Stomach (tissue), 9 donors: ENCODE results near the gene KRTAP4-3. TPM values are rescaled to one million over a fixed set of nuclear protein-coding genes. Genes with fewer than 3 reads are reported as not detected.
"Not testable (repeated sequence)": the region's sequence is repeated elsewhere in the genome, so short reads cannot be mapped to it uniquely, and the experiment has no call there.

Experiments
- DNase-seq, 2 donors: peaks; one replicate each; pipeline versions ENCODE4 v3.0.0 to v3.0.0-alpha.2; 2013 to 2019
- H3K27ac ChIP-seq, 5 donors: fragments of 200-600 bp in 4 of 5; sonication (generic) in 4 of 5; one replicate each; pipeline ENCODE4 v1.5.1; 2013 to 2019; ENCODE audit warnings: mild to moderate bottlenecking in 1 of 5, moderate library complexity in 1 of 5
- H3K27me3 ChIP-seq, 3 donors: fragments of 200-600 bp; sonication (generic); one replicate each; pipeline ENCODE4 v1.5.1; 2017 to 2019; ENCODE audit warnings: mixed run types in 1 of 3
- H3K36me3 ChIP-seq, 4 donors: fragments of 200-600 bp; sonication (generic); 1 replicate in 3 of 4; 2 replicates in 1 of 4; pipeline ENCODE4 v1.5.1; 2016 to 2019
- H3K4me1 ChIP-seq, 4 donors: fragments of 200-600 bp; sonication (generic); one replicate each; pipeline ENCODE4 v1.5.1; 2016 to 2019
- H3K4me3 ChIP-seq, 4 donors: fragments of 200-600 bp; sonication (generic) in 3 of 4; one replicate each; pipeline ENCODE4 v1.5.1; 2016 to 2019; ENCODE audit warnings: mild to moderate bottlenecking in 1 of 4
- H3K9me3 ChIP-seq, 4 donors: fragments of 200-600 bp; sonication (generic); one replicate each; pipeline ENCODE4 v1.5.1; 2016 to 2019
- CTCF ChIP-seq, 7 experiments: fragments of 450-650 bp in 4 of 7; fragments of 200-600 bp in 3 of 7; sonication (generic) in 3 of 7; IDR thresholded peaks; one replicate each; pipeline ENCODE4 v1.5.1; 2016 to 2019; ENCODE audit warnings: antibody characterized with exemption in 7 of 7, control low read depth in 2 of 7, mild to moderate bottlenecking in 1 of 7
- EP300 ChIP-seq: sonication (generic); formaldehyde crosslinking; IDR thresholded peaks from one replicate; pipeline ENCODE4 v1.6.1; 2017; ENCODE audit warnings: antibody characterized with exemption
- POLR2A ChIP-seq, 4 donors: fragments of 450-650 bp; IDR thresholded peaks; one replicate each; pipeline ENCODE4 v1.6.1; 2016; ENCODE audit warnings: antibody characterized with exemption in 4 of 4, control low read depth in 2 of 4, mild to moderate bottlenecking in 1 of 4, moderate library complexity in 1 of 4
- POLR2AphosphoS5 ChIP-seq, 3 donors: sonication (generic); formaldehyde crosslinking; IDR thresholded peaks; one replicate each; pipeline ENCODE4 v1.6.1; 2016; ENCODE audit warnings: antibody characterized with exemption in 3 of 3
- WGBS, 5 donors: extraction: QIAGEN DNeasy Blood & Tissue Kit in 3 of 5; methylation state at CpG; one replicate each; pipeline versions ENCODE4 v1.1.5 to v1.1.7; 2013 to 2018; 5-methylcytosine and 5-hydroxymethylcytosine counted together
- intact Hi-C: fragments of 100-400 bp; cut with DNase I; formaldehyde crosslinking; loops from one replicate; pipeline ENCODE4 v1.15.1; 2023; ENCODE audit warnings: low total_unique reads
- polyA plus RNA-seq, 3 donors: library from polyadenylated mRNA; stranded (reverse); fragments of 200-250 nt; gene quantifications; one replicate each; pipeline ENCODE4 v1.2.3, GENCODE V29; 2013
- total RNA-seq, 5 donors: library from RNA; depleted of rRNA; stranded (reverse); fragments of >200 nt; gene quantifications; one replicate each; pipeline versions ENCODE4 v1.1.0 to v1.2.3, GENCODE V29; 2014 to 2016
- donor health status: healthy with polysubstance abuse.
- donor health status: Bipolar disorder and iron deficiency.
- donor health status: healthy.

Gene KRTAP4-3
- total and polyA plus RNA-seq, 8 donors = not detected

- intact Hi-C loops = no loop called here
- no peaks in the 10 kb centered on the region for H3K9me3 ChIP-seq
- H3K36me3 ChIP-seq = no peaks in the 10 kb centered on the region
- H3K4me1 ChIP-seq = no peaks in the 10 kb centered on the region
- TF ChIP-seq CTCF (IDR thresholded peaks at IDR 0.05) = no peak
- TF ChIP-seq POLR2A (IDR thresholded peaks at IDR 0.05) = no peak
- no peak for TF ChIP-seq EP300
- TF ChIP-seq POLR2AphosphoS5 (IDR thresholded peaks at IDR 0.05) = no peak
- WGBS, 5 donors = 72 to 99% (median 97%) methylated on average over 2 of the region's 2 CpGs
- peaks cover 0 to 8% (median 6%) of the 10 kb centered on the region in 3 donors for H3K27me3 ChIP-seq
- no peak overlapping the region for H3K4me3 ChIP-seq
- DNase-seq = no peak
- H3K27ac ChIP-seq = no peak overlapping the region
Measured at GRCh38 chr17:41125064-41125463, 43.0 kb downstream of the KRTAP4-3 start.

GRCh38 chr17:41123991-41124371 lies 44.0 kb downstream of the KRTAP4-3 start, which contains the start of gene KRTAP4-12:
KRTAP4-12 (minus strand) TSS chr17:41124182; CDS start chr17:41124122, 60 bp downstream.
- H3K27ac ChIP-seq, H3K9me3 ChIP-seq, H3K36me3 ChIP-seq, H3K4me3 ChIP-seq, intact Hi-C loops, H3K27me3 ChIP-seq, DNase-seq, H3K4me1 ChIP-seq: not testable (repeated sequence)
- 56 to 88% (median 75%) methylated on average over 2 to 3 of the region's 3 CpGs for WGBS, 5 donors

DNA sequence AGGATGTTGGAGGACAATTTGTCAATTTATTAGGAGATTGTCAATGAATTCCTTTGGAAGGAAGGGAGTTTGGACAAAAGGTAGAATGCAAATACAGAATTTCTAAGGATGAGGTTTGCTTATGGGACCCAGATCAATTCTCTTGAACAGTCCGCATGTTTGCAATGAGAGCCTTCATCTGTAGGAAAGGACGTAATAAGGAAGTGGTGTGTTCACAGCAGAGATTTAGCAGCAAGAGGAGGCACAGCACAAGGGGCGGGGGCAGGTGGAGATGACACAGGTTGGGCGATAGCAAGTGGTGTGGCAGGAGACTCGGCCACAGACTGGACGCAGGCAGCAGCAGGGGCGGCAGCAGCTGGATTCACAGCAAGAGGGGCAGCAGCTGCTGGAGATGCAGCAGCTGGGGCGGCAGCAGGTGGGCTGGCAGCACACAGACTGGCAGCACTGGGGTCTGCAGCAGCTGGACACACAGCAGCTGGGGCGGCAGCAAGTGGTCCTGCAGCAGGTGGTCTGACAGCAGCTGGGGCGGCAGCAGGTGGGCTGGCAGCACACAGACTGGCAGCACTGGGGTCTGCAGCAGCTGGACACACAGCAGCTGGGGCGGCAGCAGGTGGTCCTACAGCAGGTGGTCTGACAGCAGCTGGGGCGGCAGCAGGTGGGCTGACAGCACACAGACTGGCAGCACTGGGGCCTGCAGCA lies 44.6 kb downstream of the KRTAP4-3 start:
- H3K36me3 ChIP-seq, H3K27me3 ChIP-seq, intact Hi-C loops, H3K4me1 ChIP-seq, H3K27ac ChIP-seq, H3K4me3 ChIP-seq, H3K9me3 ChIP-seq, DNase-seq: not testable (repeated sequence)
- 68 to 82% (median 76%) methylated on average over 8 to 12 of the region's 12 CpGs for WGBS, 5 donors

DNA sequence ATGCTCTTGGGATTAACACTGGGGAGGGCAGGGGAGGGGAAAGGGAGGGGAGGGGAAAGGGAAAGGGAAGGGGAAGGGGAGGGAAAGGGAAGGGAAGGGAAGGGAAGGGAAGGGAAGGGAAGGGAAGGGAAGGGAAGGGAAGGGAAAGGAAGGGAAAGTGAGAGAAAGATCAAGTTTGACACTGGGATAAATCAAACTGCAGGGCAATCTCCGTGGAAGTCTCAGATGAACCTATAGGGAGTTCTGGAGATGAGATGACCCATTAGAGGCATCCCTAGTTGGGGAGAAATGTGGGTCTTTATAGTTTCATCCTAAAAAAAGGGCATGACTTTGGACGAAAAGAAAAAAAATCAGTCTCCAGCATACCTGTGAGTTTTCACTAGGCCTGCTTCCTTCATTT lies 46.3 kb downstream of the KRTAP4-3 start:
- 83 to 96% (median 92%) methylated on average over 2 of the region's 2 CpGs for WGBS, 5 donors
- intact Hi-C loops = no loop called here
- Histone ChIP-seq H3K36me3 (no peaks in the 10 kb centered on the region), H3K9me3 (no peaks in the 10 kb centered on the region), H3K4me1 (no peaks in the 10 kb centered on the region), H3K27ac (no peak overlapping the region), H3K27me3 (peaks cover 0 to 17% (median 6%) of the 10 kb centered on the region in 3 donors), H3K4me3 (no peak overlapping the region)
- no peak for DNase-seq
- no peak for TF ChIP-seq POLR2AphosphoS5 (IDR thresholded peaks at IDR 0.05)
- no peak for TF ChIP-seq EP300
- no peak for TF ChIP-seq POLR2A (IDR thresholded peaks at IDR 0.05)
- TF ChIP-seq CTCF (IDR thresholded peaks at IDR 0.05) = no peak

DNA sequence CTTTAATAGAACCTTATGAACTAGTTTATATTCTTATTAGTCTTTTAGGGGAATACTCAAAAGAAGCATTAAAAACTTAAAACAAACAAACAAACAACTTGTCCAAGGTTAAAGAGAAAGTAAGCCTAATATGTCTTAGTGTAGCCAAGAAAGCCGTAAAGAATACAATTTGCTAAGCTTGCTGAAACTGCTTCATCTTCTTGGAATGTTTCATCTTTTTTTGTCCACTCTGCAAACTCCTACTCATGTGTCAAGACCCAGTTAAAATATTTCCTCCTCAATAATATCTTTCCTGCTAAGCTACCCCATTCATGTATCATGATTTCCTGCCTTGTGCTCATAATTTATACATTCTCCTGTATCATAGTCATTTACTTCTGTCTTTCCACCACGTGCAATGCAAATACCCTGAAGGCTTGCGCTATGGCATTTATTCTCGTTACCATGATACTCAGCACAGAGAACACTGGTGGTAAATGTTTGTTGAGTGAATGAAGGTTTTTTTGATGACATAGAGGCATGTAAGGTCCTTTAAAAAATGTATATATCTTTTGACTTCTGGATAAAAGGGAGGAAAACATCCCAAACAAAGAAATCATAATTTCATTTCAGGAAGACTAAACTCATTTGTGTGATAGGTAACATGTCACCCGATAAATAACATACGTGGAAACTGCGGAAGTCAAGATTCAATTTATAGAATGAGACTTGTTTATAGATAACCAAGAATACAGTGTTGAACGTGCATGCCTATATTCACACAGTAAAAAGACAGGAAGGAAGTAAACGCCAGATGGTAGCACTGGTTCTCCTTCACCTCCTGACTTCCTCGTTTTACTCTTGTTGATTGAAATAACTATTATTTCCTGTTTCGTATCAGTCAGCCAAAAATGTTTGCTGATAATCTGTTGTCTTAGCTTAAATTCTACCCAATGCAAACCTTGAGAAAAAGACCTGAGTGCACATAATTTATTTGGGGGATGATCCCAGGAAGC lies 48.0 kb downstream of the KRTAP4-3 start:
- H3K27ac ChIP-seq, H3K4me1 ChIP-seq, DNase-seq, intact Hi-C loops, H3K4me3 ChIP-seq, H3K36me3 ChIP-seq, H3K9me3 ChIP-seq: not testable (repeated sequence)
- WGBS, 5 donors = 52 to 64% (median 58%) methylated on average over 11 of the region's 11 CpGs
- peaks cover 0 to 28% (median 6%) of the 10 kb centered on the region in 3 donors for H3K27me3 ChIP-seq
